GM19193 (cell line): Measurements from ENCODE around the gene FOXP2.

ENCODE experiments used
- POLR2A ChIP-seq: IDR thresholded peaks from 4 replicates; pipeline ENCODE4 v1.6.1; 2011; ENCODE audit not compliant: insufficient read depth, insufficient read length; ENCODE audit errors: extremely low read depth

FOXP2 gene

GRCh38 chr7:114534953-114535352 is 120.3 kb downstream of the FOXP2 start:
- no peak for TF ChIP-seq POLR2A

GRCh38 chr7:114539575-114539974 is 125.0 kb downstream of the FOXP2 start:
- no peak for TF ChIP-seq POLR2A

- no peak for TF ChIP-seq POLR2A
Measured at GRCh38 chr7:114540291-114540690, 125.7 kb downstream of the FOXP2 start.

GRCh38 chr7:114548081-114548980 is 133.7 kb downstream of the FOXP2 start:
- no peak for TF ChIP-seq POLR2A

- TF ChIP-seq POLR2A, result no peak
Measured at GRCh38 chr7:114554781-114555537, 140.3 kb downstream of the FOXP2 start.

- TF ChIP-seq POLR2A, result no peak
Measured at GRCh38 chr7:114567416-114567815, 152.8 kb downstream of the FOXP2 start.

- no peak for TF ChIP-seq POLR2A
Measured at GRCh38 chr7:114569220-114569619, 154.6 kb downstream of the FOXP2 start.

GRCh38 chr7:114574384-114574783 is 159.8 kb downstream of the FOXP2 start:
- TF ChIP-seq POLR2A, result no peak

GRCh38 chr7:114575098-114575497 is 160.5 kb downstream of the FOXP2 start:
- no peak for TF ChIP-seq POLR2A

- no peak for TF ChIP-seq POLR2A
Measured at GRCh38 chr7:114588506-114588905, 173.9 kb downstream of the FOXP2 start.

GRCh38 chr7:114589436-114589835 is 174.8 kb downstream of the FOXP2 start:
- no peak for TF ChIP-seq POLR2A

GRCh38 chr7:114590298-114590697 is 175.7 kb downstream of the FOXP2 start:
- no peak for TF ChIP-seq POLR2A

GRCh38 chr7:114598946-114599345 is 184.3 kb downstream of the FOXP2 start:
- no peak for TF ChIP-seq POLR2A

- TF ChIP-seq POLR2A, result no peak
Measured at GRCh38 chr7:114606100-114606499, 191.5 kb downstream of the FOXP2 start.

- TF ChIP-seq POLR2A, result no peak
Measured at GRCh38 chr7:114620208-114620607, 205.6 kb downstream of the FOXP2 start.

GRCh38 chr7:114622221-114622620 is 207.6 kb downstream of the FOXP2 start:
- no peak for TF ChIP-seq POLR2A
